ENCODE results near the gene TK1.
"Not testable (repeated sequence)": the region's sequence is repeated elsewhere in the genome, so short reads cannot be mapped to it uniquely, and the experiment has no call there.

Gene TK1, protein sequence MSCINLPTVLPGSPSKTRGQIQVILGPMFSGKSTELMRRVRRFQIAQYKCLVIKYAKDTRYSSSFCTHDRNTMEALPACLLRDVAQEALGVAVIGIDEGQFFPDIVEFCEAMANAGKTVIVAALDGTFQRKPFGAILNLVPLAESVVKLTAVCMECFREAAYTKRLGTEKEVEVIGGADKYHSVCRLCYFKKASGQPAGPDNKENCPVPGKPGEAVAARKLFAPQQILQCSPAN

DNA sequence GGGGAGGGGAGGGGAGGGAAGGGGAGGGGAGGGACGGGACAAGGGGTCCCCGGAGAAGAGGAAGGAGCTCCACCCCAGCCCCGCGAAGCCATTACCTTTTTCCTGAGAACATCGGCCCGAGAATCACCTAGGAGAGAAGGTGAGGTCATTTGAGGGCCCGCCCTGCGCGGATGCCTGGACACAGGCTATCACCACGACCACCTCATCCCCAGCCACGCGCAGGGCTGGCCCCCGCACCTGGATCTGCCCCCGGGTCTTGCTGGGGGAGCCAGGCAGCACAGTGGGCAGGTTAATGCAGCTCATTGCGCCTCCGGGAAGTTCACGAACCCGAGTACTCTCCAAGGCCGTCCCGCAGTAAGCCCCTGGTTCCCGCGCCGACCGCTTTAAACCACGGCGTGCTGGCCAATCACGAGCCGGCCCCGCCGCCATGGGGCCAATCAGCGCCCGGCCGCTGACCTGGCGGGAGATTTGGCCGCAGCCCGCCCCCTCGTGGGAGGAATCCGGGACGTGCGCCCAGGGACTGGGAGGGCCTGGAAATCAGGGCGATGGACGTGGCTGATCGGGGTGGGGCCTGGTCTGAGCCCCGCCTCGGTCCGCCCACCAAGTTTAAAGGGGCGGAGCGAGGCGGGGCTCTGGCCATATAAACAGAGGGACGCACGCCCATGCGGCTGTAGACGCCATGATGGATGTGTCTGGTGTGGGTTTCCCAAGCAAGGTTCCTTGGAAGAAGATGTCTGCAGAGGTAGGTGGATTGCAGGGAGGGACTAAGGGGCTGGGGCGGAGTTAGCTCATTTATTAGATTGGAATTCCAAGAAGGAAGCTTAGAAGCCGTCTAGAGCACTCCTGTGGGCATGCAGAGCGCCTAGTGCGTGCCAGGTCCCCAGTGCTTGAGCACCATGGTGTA is at the start of gene TK1, which contains the start of gene AFMID:
TK1 (minus strand) TSS at position 361 of the 904 bp plus-strand sequence; CDS start at position 303, 58 bp downstream.
AFMID (plus strand) TSS at position 671 of the 904 bp plus-strand sequence; CDS start at position 680, 9 bp downstream.
- H3K27ac ChIP-seq (ENCODE audit: low read depth, low read length), result no peak within 1 kb of the TSS
- H3K4me3 ChIP-seq (ENCODE audit: low read length), result peak within 1 kb of the TSS; percentile 78
- H3K4me1 ChIP-seq (ENCODE audit: control insufficient read depth, insufficient read depth, low read length), result peaks cover 2% of the 10 kb centered on the region
- H3K9ac ChIP-seq (ENCODE audit: low read length), result no peak within 1 kb of the TSS
- no peaks in the 10 kb centered on the region for H3K27me3 ChIP-seq (ENCODE audit: control insufficient read depth, insufficient read depth, low read length)
- H3K36me3 ChIP-seq (ENCODE audit: control insufficient read depth, insufficient read depth, low read length), result no peaks in the 10 kb centered on the region

DNA sequence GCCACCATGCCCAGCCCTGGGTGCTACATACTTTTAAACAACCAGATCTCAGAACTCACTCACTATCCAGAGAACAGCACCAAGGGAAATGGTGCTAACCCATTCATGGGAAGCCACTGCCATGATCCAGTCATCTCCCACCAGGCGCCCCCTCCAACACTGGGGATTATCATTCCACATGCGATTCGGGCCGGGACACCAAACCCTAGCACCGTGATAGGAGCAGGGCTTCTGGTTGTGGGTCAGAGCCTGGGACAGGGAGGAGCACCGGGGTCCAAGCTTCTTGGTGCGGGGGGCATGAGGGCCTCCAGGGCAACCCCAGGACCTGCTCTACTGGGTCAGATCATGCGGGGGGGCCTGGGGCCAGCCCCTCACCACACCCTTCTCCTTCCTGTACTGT is 49.0 kb upstream of the TK1 start:
- no peak overlapping the region for H3K4me3 ChIP-seq (ENCODE audit: low read length)
- H3K27me3 ChIP-seq (ENCODE audit: control insufficient read depth, insufficient read depth, low read length), result peaks cover 19% of the 10 kb centered on the region
- no peaks in the 10 kb centered on the region for H3K36me3 ChIP-seq (ENCODE audit: control insufficient read depth, insufficient read depth, low read length)
- H3K4me1 ChIP-seq (ENCODE audit: control insufficient read depth, insufficient read depth, low read length), result no peaks in the 10 kb centered on the region
- no peak overlapping the region for H3K27ac ChIP-seq (ENCODE audit: low read depth, low read length)
- no peak overlapping the region for H3K9ac ChIP-seq (ENCODE audit: low read length)

DNA sequence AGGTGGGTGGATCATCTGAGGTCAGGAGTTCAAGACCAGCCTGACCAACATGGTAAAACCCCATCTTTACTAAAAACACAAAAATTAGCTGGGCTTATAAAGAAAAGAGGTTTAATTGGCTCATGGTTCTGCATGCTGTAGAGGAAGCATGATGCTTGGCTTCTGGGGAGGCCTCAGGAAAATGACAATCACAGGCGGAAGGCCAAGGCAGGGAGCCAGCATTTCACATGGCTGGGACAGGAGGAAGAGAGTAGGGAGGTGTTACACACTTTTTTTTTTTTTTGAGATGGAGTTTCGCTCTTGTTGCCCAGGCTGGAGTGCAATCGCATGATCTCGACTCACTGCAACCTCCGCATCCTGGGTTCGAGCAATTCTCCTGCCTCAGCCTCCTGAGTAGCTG is 48.2 kb upstream of the TK1 start:
- H3K27ac ChIP-seq (ENCODE audit: low read depth, low read length); H3K9ac ChIP-seq (ENCODE audit: low read length); H3K4me1 ChIP-seq (ENCODE audit: control insufficient read depth, insufficient read depth, low read length); H3K4me3 ChIP-seq (ENCODE audit: low read length); H3K36me3 ChIP-seq (ENCODE audit: control insufficient read depth, insufficient read depth, low read length): not testable (repeated sequence)
- H3K27me3 ChIP-seq (ENCODE audit: control insufficient read depth, insufficient read depth, low read length), result peaks cover 26% of the 10 kb centered on the region

DNA sequence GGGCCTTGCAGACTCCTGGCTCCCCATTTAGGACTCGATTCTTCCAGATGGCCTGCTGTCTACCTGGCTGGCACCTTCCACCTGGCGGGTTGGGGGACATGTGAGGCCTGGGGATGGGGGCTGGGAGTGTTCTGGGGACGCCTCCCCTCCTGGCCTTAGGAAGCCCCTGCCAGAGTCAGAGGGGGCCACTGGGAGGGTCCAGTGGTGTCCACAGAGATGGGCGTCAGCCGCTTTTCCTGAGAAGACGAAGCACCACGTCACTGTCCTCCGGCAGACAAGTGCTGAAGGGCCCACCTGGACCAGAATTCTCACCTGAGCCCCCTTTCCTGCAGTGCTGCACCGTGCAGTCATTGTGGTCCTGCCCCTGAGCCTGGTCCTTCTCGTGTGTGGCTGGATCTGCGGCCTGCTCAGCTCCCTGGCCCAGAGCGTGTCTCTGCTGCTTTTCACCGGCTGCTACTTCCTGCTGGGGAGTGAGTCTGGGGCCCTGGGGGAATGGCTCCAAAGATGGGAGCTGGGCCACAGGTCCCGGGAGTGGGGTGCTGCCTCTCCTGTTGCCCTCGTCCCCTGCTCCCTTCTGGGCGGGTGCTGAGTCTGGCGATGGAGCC is 47.5 kb upstream of the TK1 start:
- Histone ChIP-seq H3K4me3 (ENCODE audit: low read length) (no peak overlapping the region), H3K4me1 (ENCODE audit: control insufficient read depth, insufficient read depth, low read length) (no peaks in the 10 kb centered on the region), H3K27me3 (ENCODE audit: control insufficient read depth, insufficient read depth, low read length) (peaks cover 26% of the 10 kb centered on the region), H3K36me3 (ENCODE audit: control insufficient read depth, insufficient read depth, low read length) (no peaks in the 10 kb centered on the region), H3K9ac (ENCODE audit: low read length) (no peak overlapping the region), H3K27ac (ENCODE audit: low read depth, low read length) (no peak overlapping the region)

DNA sequence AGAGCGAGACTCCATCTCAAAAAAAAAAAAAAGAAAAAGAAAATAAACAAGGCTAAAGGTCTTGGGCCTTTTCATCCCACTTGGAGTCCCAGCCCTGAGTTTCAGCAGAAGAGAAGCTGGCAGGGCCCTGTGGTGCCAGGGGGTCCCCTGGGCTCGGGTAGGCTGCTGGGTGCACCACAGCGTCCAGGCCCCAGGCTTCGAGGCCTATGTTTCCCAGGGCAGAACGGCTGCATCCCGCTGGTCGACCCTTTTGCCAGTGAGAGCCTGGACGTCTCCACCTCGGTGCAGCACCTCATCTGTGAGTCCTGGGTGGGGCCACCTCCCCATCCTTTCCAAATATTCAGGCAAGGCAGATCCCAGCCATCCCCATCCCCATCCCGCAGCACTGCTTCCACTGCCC is 46.8 kb upstream of the TK1 start:
- H3K4me3 ChIP-seq (ENCODE audit: low read length), result no peak overlapping the region
- H3K27me3 ChIP-seq (ENCODE audit: control insufficient read depth, insufficient read depth, low read length), result peaks cover 26% of the 10 kb centered on the region
- H3K4me1 ChIP-seq (ENCODE audit: control insufficient read depth, insufficient read depth, low read length), result no peaks in the 10 kb centered on the region
- no peak overlapping the region for H3K27ac ChIP-seq (ENCODE audit: low read depth, low read length)
- no peaks in the 10 kb centered on the region for H3K36me3 ChIP-seq (ENCODE audit: control insufficient read depth, insufficient read depth, low read length)
- no peak overlapping the region for H3K9ac ChIP-seq (ENCODE audit: low read length)

DNA sequence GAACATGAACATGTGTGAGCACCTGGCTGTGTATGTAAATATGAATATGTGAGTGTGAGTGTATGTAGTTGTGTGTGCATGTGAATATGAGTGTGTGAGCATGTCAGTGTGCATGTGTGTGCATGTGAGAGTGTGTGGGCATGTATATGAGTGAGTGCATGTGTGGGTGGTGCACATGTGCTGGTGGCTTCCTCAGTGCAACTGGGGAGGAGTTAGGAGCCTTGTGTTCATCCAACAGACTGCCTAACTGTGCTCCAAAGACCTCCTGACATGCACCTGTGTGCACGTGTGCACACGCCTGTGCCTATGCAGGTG is 46.0 kb upstream of the TK1 start:
- Histone ChIP-seq H3K27me3 (ENCODE audit: control insufficient read depth, insufficient read depth, low read length) (peaks cover 26% of the 10 kb centered on the region), H3K9ac (ENCODE audit: low read length) (no peak overlapping the region), H3K36me3 (ENCODE audit: control insufficient read depth, insufficient read depth, low read length) (no peaks in the 10 kb centered on the region), H3K27ac (ENCODE audit: low read depth, low read length) (no peak overlapping the region), H3K4me1 (ENCODE audit: control insufficient read depth, insufficient read depth, low read length) (no peaks in the 10 kb centered on the region), H3K4me3 (ENCODE audit: low read length) (no peak overlapping the region)

DNA sequence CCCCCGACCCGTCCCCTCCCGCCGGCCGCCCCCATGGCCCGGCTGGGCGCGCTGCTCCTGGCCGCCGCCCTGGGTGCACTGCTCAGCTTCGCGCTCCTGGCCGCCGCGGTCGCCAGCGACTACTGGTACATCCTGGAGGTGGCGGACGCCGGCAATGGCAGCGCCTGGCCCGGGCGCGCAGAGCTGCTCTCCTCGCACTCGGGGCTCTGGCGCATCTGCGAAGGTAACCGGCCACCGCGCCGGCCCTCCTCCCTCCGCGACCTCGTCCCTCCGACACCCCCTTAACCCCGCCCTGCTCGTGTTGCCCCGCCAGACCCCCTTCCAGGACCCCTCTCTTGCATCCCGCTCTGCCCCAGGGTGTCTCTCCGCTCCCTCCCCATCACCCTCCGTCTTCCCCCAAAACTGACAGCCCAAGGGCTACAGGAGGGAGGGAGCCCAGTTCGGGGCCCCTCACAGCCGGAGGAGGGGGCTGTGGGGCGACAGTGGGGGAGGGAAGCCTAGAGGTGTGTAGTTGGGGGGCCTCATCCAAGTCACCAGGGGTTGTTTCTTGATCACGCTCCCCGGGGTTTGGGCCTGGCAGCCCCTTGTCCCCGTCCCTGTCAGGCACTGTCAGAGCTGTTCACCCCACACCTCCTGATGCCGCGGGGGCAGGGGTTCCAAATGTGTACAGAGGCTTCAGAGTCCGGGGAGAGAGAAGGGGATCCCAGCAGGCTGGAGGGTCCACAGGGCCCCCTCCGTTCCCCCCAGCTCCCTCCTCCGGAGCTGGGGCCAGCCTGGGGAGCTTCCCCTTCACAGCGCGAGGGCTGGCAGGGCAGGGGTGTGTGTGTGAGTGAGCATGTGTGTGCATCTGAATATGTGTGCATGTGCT is 45.4 kb upstream of the TK1 start:
- Histone ChIP-seq H3K36me3 (ENCODE audit: control insufficient read depth, insufficient read depth, low read length) (no peaks in the 10 kb centered on the region), H3K27me3 (ENCODE audit: control insufficient read depth, insufficient read depth, low read length) (peaks cover 26% of the 10 kb centered on the region), H3K27ac (ENCODE audit: low read depth, low read length) (no peak overlapping the region), H3K9ac (ENCODE audit: low read length) (no peak overlapping the region), H3K4me1 (ENCODE audit: control insufficient read depth, insufficient read depth, low read length) (no peaks in the 10 kb centered on the region), H3K4me3 (ENCODE audit: low read length) (no peak overlapping the region)

DNA sequence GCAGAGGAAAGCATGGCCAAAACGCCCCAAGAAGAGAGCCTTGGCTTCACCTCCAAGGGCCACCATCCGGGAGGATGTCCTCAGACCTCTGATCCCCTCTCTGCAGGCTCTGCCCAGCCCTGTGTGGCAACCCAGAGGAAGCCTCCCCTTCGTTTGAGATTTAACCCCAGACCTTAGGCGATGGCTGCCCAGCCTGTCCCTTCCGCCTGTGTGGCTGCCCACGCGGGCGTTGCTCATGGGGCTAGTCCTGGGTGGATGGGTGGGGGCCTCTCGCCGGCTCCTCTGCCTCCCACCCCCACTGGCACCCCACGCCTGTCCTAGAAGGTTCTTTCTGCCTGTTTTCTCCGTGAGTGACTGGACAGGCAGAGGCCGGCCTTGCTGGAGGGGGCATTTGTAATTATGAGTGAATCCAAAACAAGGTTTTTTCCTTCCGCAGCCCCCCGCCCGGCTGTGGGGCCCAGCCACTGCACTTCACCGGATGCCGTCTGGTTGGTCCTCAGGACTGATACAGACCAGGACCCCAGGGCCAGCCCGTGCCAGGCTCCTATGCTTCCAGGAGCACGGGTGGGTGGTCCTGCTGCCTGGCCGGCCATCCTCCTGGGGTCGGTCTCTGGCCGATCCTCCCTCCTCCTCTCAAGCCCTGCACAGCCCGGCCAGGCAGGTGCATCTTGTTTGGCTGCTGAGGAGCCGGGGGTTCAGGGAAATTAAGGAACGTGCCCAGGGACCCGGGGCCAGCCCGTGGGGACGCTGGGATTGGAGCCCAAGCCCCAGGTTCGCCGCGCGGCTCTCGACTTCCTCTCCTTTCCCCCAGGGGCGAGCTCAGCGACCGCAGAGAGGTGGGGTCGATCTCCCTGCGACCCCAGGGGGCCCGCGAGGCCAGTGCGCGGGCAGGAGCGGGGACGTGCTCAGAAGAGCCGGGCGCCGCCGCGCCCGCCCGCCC is 44.4 kb upstream of the TK1 start, which contains the start of gene TMEM235:
TMEM235 (plus strand) TSS at position 636 of the 940 bp plus-strand sequence. CDS start 393 bp downstream, outside the sequence.
- Histone ChIP-seq H3K4me3 (ENCODE audit: low read length) (no peak within 1 kb of the TSS), H3K27ac (ENCODE audit: low read depth, low read length) (no peak within 1 kb of the TSS), H3K27me3 (ENCODE audit: control insufficient read depth, insufficient read depth, low read length) (peaks cover 26% of the 10 kb centered on the region), H3K9ac (ENCODE audit: low read length) (no peak within 1 kb of the TSS), H3K36me3 (ENCODE audit: control insufficient read depth, insufficient read depth, low read length) (no peaks in the 10 kb centered on the region), H3K4me1 (ENCODE audit: control insufficient read depth, insufficient read depth, low read length) (no peaks in the 10 kb centered on the region)

DNA sequence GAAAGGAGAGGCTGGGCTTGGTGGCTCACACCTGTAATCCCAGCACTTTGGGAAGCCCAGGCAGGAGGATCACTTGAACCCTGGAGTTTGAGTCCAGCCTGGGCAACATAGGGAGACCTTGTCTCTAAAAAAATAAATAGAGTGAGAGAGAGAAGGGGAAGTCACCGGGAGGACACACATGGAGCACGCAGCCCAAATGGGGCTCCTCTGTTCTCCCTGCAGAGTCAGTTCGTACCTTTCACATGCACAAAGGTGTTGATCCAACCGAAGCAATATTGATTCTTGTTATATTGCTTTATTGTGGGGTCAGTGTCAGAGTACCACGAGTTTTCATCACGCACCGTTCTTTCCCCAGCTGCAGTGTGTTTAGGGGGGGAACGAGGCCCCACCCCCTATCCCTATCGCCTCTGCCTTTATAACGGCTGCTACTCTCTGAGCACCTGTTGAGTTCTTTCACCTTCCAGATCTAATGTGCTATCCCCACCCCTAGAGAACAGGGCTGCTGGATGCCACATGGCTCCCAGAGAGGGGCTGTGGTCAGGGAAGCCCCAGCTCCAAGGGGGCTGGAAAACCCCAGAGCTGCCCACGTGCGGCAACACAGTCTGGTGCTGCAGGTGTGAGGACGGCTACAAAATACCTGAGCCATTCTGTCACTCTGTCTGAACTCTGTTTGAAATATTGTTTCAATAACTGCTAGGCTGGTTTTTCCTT is 43.6 kb upstream of the TK1 start:
- Histone ChIP-seq H3K27ac (ENCODE audit: low read depth, low read length) (no peak overlapping the region), H3K4me3 (ENCODE audit: low read length) (no peak overlapping the region), H3K27me3 (ENCODE audit: control insufficient read depth, insufficient read depth, low read length) (peaks cover 26% of the 10 kb centered on the region), H3K9ac (ENCODE audit: low read length) (no peak overlapping the region), H3K4me1 (ENCODE audit: control insufficient read depth, insufficient read depth, low read length) (no peaks in the 10 kb centered on the region), H3K36me3 (ENCODE audit: control insufficient read depth, insufficient read depth, low read length) (no peaks in the 10 kb centered on the region)

DNA sequence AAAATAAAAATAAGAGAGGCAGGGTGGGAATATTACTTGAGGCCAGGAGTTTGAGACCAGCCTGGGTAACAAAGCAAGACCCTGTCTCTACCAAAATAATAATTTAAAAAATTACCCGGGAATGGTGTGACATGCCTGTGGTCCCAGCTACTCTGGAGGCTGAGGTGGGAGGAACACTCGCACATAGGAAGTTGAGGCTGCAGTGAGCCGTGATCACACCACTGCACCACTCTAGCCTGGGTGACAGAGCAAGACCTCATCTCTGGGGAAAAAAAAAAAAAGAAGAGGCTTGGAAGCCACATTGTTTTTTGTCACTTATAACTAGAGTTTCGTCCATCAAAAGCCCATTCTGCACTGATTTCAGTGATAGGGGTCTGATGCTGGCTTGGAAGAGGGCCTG is 41.3 kb upstream of the TK1 start:
- Histone ChIP-seq H3K4me3 (ENCODE audit: low read length) (no peak overlapping the region), H3K9ac (ENCODE audit: low read length) (no peak overlapping the region), H3K4me1 (ENCODE audit: control insufficient read depth, insufficient read depth, low read length) (no peaks in the 10 kb centered on the region), H3K27me3 (ENCODE audit: control insufficient read depth, insufficient read depth, low read length) (peaks cover 26% of the 10 kb centered on the region), H3K27ac (ENCODE audit: low read depth, low read length) (no peak overlapping the region), H3K36me3 (ENCODE audit: control insufficient read depth, insufficient read depth, low read length) (no peaks in the 10 kb centered on the region)

DNA sequence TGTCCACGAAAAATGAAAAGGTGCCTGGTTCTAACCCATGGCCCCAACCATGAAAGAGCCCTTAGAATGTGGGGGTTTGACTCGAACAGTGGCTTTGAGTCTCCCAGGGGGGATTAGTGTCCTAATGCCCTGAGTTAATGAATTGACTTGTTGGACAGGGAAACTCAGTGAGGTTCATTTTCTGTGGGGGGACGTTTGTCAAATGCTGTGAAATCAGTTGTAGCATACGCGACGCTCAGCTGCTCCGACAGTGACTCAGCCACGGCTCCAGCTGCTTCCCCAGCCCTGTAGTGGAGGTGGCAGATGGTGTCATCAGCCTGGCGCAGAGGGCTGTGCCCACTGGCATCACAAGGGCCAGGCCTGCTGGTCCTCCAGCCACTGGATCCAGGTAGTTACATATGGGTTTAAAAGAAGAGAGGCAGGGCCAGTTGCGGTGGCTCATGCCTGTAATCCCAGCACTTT is 40.6 kb upstream of the TK1 start:
- Histone ChIP-seq H3K36me3 (ENCODE audit: control insufficient read depth, insufficient read depth, low read length) (no peaks in the 10 kb centered on the region), H3K9ac (ENCODE audit: low read length) (no peak overlapping the region), H3K4me1 (ENCODE audit: control insufficient read depth, insufficient read depth, low read length) (no peaks in the 10 kb centered on the region), H3K27ac (ENCODE audit: low read depth, low read length) (no peak overlapping the region), H3K27me3 (ENCODE audit: control insufficient read depth, insufficient read depth, low read length) (peaks cover 21% of the 10 kb centered on the region), H3K4me3 (ENCODE audit: low read length) (no peak overlapping the region)
